ENCODE data around the gene CHRNA10. TPM values are rescaled to one million over a fixed set of nuclear protein-coding genes. Genes with fewer than 3 reads are reported as not detected.
"Not testable (repeated sequence)": the region's sequence is repeated elsewhere in the genome, so short reads cannot be mapped to it uniquely, and the experiment has no call there.

CHRNA10 gene
- total RNA-seq, 1 donor from 2014 or later: 1.0 TPM

GRCh38 chr11:3664032-3664630 is 7.1 kb downstream of the CHRNA10 start:
- H3K36me3 ChIP-seq: peaks cover 31% of the 10 kb centered on the region
- H3K27me3 ChIP-seq (ENCODE audit: low read depth): no peaks in the 10 kb centered on the region
- H3K9me3 ChIP-seq (replicated peaks): no peaks in the 10 kb centered on the region
- TF ChIP-seq, protein P1, sequence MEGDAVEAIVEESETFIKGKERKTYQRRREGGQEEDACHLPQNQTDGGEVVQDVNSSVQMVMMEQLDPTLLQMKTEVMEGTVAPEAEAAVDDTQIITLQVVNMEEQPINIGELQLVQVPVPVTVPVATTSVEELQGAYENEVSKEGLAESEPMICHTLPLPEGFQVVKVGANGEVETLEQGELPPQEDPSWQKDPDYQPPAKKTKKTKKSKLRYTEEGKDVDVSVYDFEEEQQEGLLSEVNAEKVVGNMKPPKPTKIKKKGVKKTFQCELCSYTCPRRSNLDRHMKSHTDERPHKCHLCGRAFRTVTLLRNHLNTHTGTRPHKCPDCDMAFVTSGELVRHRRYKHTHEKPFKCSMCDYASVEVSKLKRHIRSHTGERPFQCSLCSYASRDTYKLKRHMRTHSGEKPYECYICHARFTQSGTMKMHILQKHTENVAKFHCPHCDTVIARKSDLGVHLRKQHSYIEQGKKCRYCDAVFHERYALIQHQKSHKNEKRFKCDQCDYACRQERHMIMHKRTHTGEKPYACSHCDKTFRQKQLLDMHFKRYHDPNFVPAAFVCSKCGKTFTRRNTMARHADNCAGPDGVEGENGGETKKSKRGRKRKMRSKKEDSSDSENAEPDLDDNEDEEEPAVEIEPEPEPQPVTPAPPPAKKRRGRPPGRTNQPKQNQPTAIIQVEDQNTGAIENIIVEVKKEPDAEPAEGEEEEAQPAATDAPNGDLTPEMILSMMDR (IDR thresholded peaks at IDR 0.05; ENCODE audit: borderline replicate concordance): no peak
- H3K27ac ChIP-seq (replicated peaks): no peak overlapping the region
- intact Hi-C loops (cut with micrococcal nuclease): no loop called here
- H3K4me1 ChIP-seq: peaks cover 7% of the 10 kb centered on the region
- no peak for DNase-seq
- H3K4me3 ChIP-seq: no peak overlapping the region

DNA sequence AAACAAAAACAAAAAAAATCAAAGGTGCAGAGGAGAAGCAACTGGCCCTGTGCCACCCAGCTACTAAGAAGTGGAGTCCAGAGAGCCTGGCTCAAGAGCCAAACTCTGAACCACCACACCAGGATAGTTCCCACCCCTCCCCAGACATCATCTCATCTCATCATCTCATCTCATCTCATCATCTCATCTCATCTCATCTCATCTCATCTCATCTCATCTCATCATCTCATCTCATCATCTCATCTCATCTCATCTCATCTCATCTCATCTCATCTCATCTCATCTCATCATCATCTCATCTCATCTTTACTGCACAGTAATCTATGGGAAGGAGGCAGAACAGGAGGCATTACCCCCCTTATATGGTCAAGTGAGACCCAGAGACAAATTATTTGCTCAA is 8.3 kb downstream of the CHRNA10 start:
- H3K4me1 ChIP-seq: peaks cover 7% of the 10 kb centered on the region
- intact Hi-C loops (cut with micrococcal nuclease): no loop called here
- H3K9me3 ChIP-seq (replicated peaks): no peaks in the 10 kb centered on the region
- no peak overlapping the region for H3K4me3 ChIP-seq
- TF ChIP-seq, protein P1 (IDR thresholded peaks at IDR 0.05; ENCODE audit: borderline replicate concordance): no peak
- no peak overlapping the region for H3K27ac ChIP-seq (replicated peaks)
- no peaks in the 10 kb centered on the region for H3K27me3 ChIP-seq (ENCODE audit: low read depth)
- DNase-seq: no peak
- H3K36me3 ChIP-seq: peaks cover 21% of the 10 kb centered on the region

DNA sequence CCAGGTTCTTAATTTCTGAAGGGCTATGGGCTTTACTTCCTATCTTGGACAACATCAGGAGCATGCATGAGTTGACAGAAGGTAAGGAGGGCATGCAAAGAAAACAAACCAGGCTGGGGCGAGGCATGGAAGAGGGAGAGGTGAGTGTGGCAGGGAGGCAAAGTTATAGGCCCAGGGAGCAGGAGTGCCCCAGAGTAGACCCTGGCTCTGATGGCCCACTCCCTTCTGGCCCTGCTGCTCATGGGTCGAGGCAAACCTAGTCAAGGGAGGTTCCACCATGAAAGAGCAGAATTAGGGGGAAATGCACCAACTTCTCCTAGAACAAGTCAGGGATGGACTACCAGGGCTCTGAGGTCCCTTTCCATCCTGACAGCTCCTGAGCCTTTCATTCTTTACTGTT is 10.2 kb downstream of the CHRNA10 start:
- no peaks in the 10 kb centered on the region for H3K27me3 ChIP-seq (ENCODE audit: low read depth)
- TF ChIP-seq, protein P1 (IDR thresholded peaks at IDR 0.05; ENCODE audit: borderline replicate concordance): no peak
- no peak for DNase-seq
- H3K4me1 ChIP-seq: peaks cover 2% of the 10 kb centered on the region
- H3K27ac ChIP-seq (replicated peaks): no peak overlapping the region
- H3K36me3 ChIP-seq: peaks cover 2% of the 10 kb centered on the region
- H3K4me3 ChIP-seq: no peak overlapping the region
- intact Hi-C loops (cut with micrococcal nuclease): no loop called here
- no peaks in the 10 kb centered on the region for H3K9me3 ChIP-seq (replicated peaks)

DNA sequence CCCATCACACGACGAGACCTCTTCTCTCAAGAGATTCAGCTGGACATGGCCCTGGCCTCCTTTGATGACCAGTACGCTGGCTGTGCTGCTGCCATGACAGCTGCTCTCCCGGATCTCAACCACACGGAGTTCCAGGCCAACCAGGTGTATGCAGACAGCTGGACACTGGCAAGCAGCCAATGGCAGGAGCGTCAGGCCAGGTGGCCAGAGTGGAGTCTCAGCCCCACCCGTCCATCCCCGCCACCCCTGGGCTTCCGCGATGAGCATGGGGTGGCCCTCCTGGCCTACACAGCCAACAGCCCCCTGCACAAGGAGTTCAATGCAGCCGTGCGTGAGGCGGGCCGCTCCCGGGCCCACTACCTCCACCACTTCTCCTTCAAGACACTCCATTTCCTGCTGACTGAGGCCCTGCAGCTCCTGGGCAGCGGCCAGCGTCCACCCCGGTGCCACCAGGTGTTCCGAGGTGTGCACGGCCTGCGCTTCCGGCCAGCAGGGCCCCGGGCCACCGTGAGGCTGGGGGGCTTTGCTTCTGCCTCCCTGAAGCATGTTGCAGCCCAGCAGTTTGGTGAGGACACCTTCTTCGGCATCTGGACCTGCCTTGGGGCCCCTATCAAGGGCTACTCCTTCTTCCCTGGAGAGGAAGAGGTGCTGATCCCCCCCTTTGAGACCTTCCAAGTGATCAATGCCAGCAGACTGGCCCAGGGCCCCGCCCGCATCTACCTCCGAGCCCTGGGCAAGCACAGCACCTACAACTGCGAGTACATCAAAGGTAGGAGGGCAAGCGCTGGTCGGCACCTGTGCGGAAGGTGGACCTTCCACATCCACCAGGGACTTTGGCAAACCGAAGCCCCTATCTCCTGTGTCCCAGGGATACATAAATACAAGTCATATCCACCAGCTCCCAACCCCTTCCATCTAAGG is 11.3 kb downstream of the CHRNA10 start:
- Histone ChIP-seq H3K36me3 (no peaks in the 10 kb centered on the region), H3K9me3 (replicated peaks) (no peaks in the 10 kb centered on the region), H3K27ac (replicated peaks) (no peak overlapping the region), H3K4me3 (no peak overlapping the region), H3K4me1 (no peaks in the 10 kb centered on the region), H3K27me3 (ENCODE audit: low read depth) (no peaks in the 10 kb centered on the region)
- no peak for DNase-seq
- TF ChIP-seq, protein P1 (IDR thresholded peaks at IDR 0.05; ENCODE audit: borderline replicate concordance): no peak
- intact Hi-C loops (cut with micrococcal nuclease): no loop called here

DNA sequence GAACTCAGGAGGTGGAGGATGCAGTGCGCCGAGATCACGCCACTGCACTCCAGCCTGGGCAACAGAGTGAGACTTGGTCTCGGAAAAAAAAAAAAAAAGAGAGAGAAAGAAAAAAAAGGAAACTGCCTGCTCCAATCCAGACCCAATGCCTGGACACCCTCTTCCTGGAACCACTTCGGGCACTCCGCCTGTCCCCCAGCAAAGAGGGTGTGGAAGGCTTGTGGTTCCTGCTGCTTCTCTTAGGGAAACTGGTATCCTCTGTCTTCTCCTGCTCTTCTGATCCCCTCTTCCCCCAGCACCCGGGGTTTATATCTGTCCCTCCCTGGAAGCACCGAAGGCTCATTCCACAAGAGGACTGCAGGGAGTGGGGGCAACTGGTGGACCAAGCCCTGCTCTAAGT is 12.9 kb downstream of the CHRNA10 start:
- Histone ChIP-seq H3K9me3 (replicated peaks) (no peaks in the 10 kb centered on the region), H3K36me3 (no peaks in the 10 kb centered on the region), H3K27me3 (ENCODE audit: low read depth) (no peaks in the 10 kb centered on the region), H3K4me3 (no peak overlapping the region), H3K27ac (replicated peaks) (no peak overlapping the region), H3K4me1 (no peaks in the 10 kb centered on the region)
- TF ChIP-seq, protein P1 (IDR thresholded peaks at IDR 0.05; ENCODE audit: borderline replicate concordance): no peak
- no peak for DNase-seq
- intact Hi-C loops (cut with micrococcal nuclease): no loop called here

- H3K4me3 ChIP-seq; DNase-seq; H3K9me3 ChIP-seq (replicated peaks); H3K36me3 ChIP-seq; H3K27ac ChIP-seq (replicated peaks); H3K27me3 ChIP-seq (ENCODE audit: low read depth); H3K4me1 ChIP-seq; intact Hi-C loops (cut with micrococcal nuclease): not testable (repeated sequence)
These were observed 13.9 kb downstream of the CHRNA10 start for GRCh38 chr11:3657331-3657730.
